Lung microvascular endothelial cell (primary cell): ENCODE measurements around the gene IQSEC1. TPM values are rescaled to one million over a fixed set of nuclear protein-coding genes. Genes with fewer than 3 reads are reported as not detected.

Experiments
- DNase-seq, 2 donors: peaks; one replicate each; pipeline versions ENCODE4 v3.0.0 to v3.0.0-alpha.2; 2010; ENCODE audit warnings: low read depth in 2 of 2
- total RNA-seq: library from RNA; depleted of rRNA; stranded (reverse); fragments of >200 nt; gene quantifications from 2 replicates; pipeline ENCODE4 v1.2.1, GENCODE V29; 2014

IQSEC1 gene
- total RNA-seq, 1 donor from 2014 or later = 63.7 TPM

- DNase-seq = peak in 1 of 2 donors; percentile 87
Measured at GRCh38 chr3:13002398-13003124, 70.7 kb downstream of the IQSEC1 start.

DNA sequence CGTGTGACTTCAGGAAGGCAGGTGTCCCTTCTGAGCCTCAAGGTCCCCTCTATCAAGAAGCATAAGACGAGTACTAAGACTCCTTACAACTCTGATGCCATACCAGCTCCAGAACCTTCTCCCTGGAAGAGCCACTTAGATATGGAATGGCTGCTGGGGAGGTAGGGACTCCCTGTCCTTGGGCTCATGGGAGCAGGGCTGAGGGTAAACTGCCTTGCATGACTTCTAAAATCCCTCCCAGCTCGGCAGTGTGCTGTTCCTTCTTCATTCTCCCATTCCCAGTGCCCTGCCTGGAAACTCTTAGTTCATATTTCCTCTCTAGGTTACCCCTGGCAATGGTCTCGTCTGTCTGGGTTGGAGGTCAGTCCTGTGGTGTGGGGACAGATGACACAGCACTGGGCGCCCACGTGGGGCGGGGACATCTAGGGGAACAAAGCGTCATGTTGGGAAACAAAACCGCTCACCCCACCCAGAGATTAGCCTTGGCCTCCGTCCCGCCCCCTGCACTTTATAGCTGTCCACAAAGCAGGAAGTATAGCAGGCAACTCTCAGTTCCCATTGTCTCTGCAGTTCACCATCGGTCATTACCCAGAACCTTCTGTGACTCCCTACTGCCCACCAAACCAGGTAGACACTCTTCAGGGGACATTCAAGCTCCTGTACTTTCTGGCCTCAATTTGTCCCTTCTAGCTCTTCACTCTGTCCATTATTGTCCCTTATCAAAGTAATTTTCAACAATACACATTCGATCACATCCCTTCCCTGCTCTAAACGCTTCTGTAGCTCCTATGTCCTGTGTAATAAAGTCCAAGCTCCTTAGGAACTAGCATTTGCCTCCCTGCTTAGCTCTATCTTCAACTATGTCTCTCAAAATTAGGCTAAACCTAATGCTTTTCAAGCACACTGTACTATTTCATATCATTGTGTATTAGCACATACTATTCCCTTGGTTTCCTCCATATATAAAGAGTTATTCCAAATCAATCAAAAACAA is 73.8 kb downstream of the IQSEC1 start:
- DNase-seq = peak in 1 of 2 donors; percentile 97

DNA sequence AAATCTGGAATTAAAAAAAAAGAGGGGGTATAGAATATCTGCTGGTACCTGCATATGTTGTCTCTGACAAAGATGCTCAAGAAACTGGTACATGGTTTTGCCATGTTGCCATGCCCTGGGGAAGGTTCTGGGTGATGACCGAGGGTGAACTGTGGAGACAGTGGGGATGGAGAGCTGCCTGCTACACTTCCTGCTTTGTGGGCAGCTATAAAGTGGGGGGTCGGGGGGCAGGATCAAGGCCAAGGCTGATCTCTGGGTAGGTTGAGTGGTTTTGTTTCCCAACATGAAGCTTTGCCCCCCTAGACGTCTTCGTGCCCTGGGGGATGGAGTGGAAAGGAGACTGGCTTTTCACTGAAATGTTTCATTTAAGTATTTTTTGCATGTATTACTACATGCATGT is 74.6 kb downstream of the IQSEC1 start:
- no peak for DNase-seq

- no peak for DNase-seq
Measured at GRCh38 chr3:12997387-12997786, 75.8 kb downstream of the IQSEC1 start.

DNA sequence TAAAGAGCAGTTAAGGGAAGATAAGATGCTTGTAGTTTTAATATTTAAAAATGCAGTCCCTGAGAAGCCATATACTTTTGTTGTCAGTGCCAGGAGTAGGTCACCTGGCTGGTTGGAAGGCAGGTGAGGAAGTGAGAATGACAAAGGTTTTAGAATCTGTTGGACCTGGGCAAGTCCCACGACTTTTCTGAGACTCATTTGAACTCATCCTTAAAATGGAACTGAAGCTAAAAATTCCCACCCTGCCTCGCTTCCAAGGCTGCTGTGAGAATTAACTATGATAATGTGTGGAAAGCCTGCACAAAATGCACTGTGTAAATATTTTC is 77.1 kb downstream of the IQSEC1 start:
- DNase-seq = no peak

GRCh38 chr3:12995389-12996180 is 77.6 kb downstream of the IQSEC1 start:
- DNase-seq = no peak

DNA sequence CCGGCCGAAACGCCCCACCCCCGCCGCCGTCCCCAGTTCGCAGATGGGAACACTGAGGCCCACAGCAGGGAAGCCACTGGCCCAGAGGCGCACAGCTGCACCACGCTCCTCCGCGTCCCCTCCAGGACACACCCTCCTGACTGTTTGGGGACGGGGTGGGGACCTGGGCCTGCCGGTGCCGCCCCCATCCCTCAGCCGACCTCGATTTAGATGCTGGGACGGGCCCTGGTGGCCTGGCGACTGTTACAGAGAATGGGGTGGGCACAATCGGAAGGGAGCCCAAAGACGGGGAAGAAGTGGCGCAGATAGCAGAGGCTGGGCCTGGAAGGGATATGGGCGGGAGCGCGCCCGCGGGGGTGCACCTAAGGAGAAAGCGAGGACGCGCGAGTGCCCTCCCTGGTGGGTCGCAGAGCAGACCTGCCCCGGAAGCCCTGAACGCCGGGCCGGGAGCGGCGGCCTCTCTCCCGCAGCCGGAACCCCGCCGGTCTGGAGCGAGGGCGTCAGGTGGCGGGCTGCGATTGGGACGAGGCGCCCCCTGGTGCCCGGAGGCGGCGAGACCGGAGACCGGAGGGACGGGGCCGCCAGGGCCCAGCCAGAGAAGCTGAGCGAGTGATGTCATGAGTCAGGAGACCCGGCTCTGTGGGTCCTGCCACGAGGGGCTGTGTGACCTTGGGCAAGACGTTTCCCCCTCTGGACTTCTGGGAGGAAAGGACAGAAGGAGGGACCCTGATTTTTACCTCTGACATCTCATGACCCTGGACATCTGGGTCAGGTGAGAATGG is 78.4 kb downstream of the IQSEC1 start:
- peak; percentile 73 to 89 for DNase-seq

DNA sequence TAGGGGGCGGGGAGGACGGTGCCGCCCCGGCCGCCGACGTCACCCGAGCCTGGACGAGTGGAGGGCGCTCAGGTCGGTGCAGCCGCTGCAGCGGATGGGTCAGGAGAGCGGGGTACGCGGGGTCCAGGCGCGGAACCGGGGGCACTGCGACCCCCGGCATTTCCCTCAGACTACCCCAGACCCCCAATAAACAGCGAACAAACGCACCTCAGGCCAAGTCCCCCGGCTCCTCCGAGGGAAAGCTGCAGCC is 78.9 kb downstream of the IQSEC1 start:
- DNase-seq = peak in 1 of 2 donors; percentile 58

DNA sequence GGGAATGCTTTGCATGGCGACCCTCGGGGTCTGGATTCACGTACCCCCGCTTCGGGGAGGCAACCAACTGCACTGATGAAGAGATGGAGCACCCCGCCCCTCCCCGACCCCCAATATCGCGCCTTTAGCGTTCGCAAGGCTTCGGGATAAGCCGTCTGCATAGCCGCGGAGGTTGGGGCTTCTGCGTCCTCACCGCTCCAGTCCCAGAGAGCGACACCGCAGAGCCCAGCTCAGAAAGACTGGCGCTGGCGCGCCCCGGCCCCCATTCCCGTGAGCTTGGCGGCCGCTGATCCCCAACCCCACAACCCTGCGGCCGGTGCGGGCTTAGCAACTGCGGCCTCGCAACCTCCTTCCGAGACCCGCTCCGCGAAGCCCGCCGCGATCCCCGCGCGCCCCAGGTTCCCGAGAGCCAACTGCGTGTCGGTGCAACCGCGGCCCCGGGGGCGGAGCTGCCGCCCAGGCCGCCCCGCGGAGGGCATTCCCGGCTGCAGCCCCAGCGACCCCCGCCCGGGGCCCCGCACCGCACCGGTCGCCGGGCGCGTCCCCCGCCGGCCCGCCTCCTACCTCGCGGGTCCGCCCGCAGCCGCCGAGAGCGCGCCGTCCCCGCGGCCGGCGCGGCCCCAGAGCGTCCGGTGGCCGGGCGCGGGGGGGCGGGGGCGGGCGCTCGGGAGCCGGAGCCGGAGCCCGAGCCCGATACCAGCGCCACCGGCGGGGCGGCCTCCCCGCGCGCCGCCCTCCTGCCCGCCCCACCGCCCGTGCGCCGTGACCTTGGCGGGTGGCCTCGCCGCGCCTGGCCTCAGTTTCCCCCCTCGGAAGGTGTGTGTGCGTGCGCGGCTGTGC is 79.5 kb downstream of the IQSEC1 start:
- peak in 1 of 2 donors; percentile 33 for DNase-seq

DNA sequence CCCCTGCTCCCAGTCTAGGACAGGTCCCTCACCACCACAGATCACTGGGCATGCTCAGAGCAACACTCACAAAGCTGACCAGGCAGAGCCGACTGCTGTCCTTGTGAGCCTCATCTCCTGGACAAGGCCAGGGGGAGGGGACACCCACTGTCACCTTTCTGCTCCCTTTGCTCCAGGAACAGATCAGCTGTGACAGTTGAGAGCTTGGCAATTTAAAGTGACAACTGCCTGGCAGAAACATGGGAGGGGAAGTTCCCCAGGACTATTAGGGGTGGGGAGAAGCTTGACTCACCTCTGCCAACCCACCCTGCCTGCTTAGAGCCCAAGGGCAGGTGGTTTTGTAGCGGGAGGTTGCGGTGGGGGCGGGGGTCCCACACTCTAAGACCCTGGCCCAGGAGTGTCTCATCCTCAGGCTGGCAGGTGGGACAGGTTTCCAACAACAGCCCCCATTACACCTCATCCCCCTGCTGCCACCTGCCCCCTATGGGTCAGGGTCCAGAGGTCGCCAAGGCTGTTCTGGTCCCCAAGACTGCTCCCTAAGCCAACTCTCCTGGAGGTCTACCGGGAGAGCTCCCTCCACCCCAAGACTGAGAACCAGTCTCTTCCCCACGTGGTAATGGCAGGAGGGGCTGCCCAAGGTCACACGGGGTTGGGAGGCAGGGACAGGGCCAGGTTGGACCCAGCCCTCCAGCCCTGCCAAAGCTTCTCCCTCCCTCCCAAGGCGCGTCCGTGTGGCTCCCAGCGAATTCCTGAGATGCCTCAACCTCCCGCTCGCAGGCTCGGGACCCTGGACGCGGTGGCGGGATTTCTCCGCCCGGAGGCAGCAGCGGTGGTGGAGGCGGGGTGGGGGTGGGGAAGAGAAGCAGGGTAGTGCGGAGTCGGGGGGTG is 80.4 kb downstream of the IQSEC1 start:
- DNase-seq = no peak

DNA sequence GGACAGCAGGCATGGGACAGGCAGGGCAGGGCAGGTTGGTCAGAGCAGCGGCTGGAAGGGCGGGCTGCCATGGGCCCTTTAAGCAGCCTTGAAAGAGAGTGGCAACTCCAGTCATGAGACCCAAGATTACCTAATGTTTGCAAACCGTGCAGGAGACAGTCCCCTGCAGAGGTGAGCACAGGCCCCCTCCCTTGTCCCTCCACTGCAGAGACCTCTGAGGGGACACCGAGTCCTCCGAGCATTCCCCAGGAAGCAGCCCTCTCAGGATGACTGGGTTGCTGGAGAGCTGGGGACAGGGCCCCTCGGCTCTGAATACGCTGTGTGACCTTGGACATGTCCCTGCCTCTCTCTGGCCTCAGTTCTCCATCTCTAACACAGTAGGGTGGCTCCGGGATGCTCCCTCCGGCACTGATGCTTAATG is 81.4 kb downstream of the IQSEC1 start:
- DNase-seq = no peak

DNA sequence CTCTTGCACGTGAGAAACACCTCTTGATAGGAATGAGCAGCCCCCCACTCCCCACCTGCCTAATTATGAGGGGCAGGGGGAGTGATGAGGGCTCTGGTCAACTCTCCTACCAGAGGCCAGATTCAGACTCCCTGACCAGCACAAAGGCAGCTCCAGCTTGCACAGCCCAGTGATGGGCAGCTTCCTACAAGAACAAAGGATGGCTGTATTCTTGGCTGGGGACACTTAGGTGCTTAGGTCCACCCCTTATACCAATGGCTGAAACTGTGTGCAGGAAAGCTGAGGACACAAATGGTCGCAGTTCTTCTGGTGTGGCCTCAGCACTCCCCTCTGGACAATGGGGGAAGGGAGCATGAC is 81.8 kb downstream of the IQSEC1 start:
- no peak for DNase-seq

DNA sequence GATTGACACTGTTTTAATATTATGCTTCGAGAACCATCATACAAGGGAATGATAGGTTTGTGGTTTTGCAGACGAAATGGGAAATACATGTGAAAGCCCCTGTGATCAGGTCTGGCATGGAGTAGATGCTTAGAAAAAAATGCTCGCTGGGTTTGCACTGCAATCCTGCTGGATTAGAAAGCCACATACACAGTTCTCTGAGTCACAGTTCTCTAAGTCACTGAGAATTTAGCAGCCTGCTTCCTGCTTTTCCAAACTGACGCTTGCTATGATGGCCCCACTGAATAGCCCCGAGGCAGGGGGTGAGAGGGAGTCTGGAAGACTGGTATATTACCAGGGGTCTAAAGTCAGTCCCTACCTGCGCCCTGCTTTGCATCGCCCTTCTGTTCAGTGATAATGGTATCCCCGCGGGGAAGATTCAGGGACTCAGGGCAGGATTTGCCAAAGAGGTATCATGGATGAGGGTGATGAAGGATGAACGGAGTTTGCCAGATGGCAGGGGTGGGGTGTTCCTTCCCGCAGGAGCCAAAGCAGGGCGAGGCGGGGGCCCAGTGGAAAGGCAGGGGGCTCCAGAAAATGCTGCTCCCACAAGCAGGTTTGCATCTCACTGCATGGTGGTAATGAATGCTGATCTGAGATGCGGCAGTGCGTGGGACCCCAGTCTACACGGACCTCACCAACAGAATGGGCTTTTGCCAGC is 82.3 kb downstream of the IQSEC1 start:
- DNase-seq = no peak

DNA sequence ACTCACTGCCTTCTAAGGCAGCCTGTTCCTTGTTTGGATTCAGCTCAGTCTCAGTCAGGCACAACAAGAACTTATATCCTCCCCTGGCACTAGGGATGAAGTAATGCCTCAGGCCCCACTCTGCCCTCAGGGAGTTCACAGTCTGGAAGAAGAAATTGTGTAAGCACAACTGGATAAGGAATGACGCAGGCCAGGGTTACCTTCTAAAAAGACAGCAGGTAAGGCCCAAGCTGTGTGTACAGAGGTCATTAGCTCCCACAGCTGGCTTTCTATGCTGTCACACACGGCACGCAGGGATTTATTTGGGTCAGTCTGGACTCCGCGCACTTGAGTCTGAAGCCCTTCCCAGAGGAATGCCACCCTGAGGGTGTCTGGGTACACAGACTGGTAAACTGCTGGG is 82.9 kb downstream of the IQSEC1 start:
- no peak for DNase-seq

GRCh38 chr3:12988728-12989454 is 84.3 kb downstream of the IQSEC1 start:
- DNase-seq = no peak

GRCh38 chr3:12987602-12988001 is 85.6 kb downstream of the IQSEC1 start:
- DNase-seq = no peak

- no peak for DNase-seq
Measured at GRCh38 chr3:12986986-12987385, 86.2 kb downstream of the IQSEC1 start.

- no peak for DNase-seq
Measured at GRCh38 chr3:12986521-12986920, 86.7 kb downstream of the IQSEC1 start.
